Body of pancreas (tissue), 4 donors: ENCODE measurements around the gene SNRNP70. TPM values are rescaled to one million over a fixed set of nuclear protein-coding genes. Genes with fewer than 3 reads are reported as not detected.

Experiments used
- ATAC-seq: fragments of 150-250 bp; one replicate; pipeline ENCODE4 v1.9.1; 2016
- DNase-seq, 4 donors: peaks; one replicate each; pipeline ENCODE4 v3.0.0-alpha.2; 2019
- H3K27ac ChIP-seq, 4 donors: fragments of 200-600 bp; sonication (generic); 1 replicate in 3 of 4; 2 replicates in 1 of 4; pipeline versions ENCODE4 v1.5.1 to v1.6.1; 2016 to 2019; ENCODE audit warnings: mild to moderate bottlenecking in 1 of 4, mixed read lengths in 1 of 4, moderate library complexity in 1 of 4
- H3K27me3 ChIP-seq, 2 donors: fragments of 200-600 bp; sonication (generic); one replicate each; pipeline ENCODE4 v1.6.0; 2016; ENCODE audit warnings: mild to moderate bottlenecking in 1 of 2
- H3K36me3 ChIP-seq, 2 donors: fragments of 200-600 bp; sonication (generic); replicated peaks in 1 of 2; 2 replicates each; pipeline ENCODE4 v1.5.1; 2016; ENCODE audit warnings: low read depth in 2 of 2; ENCODE audit not compliant: insufficient read depth in 1 of 2
- H3K4me1 ChIP-seq: fragments of 200-600 bp; sonication (generic); one replicate; pipeline ENCODE4 v1.6.0; 2016
- H3K4me3 ChIP-seq, 2 donors: fragments of 200-600 bp; sonication (generic); 1 replicate in 1 of 2; 2 replicates in 1 of 2; pipeline ENCODE4 v1.5.1; 2016 to 2019
- H3K9me3 ChIP-seq, 3 donors: fragments of 200-600 bp; sonication (generic); 1 replicate in 2 of 3; 2 replicates in 1 of 3; pipeline ENCODE4 v1.5.1; 2016
- CTCF ChIP-seq, 7 experiments: fragments of 450-650 bp in 4 of 7; fragments of 200-600 bp in 3 of 7; sonication (generic) in 3 of 7; IDR thresholded peaks; one replicate each; pipeline ENCODE4 v1.5.1; 2016 to 2019; ENCODE audit warnings: antibody characterized with exemption in 7 of 7
- POLR2A ChIP-seq, 3 donors: fragments of 450-650 bp; IDR thresholded peaks; one replicate each; pipeline ENCODE4 v1.6.1; 2016; ENCODE audit warnings: antibody characterized with exemption in 3 of 3, mild to moderate bottlenecking in 2 of 3
- WGBS, 2 donors: methylation state at CpG; one replicate each; pipeline ENCODE4 v1.1.5; 2017; 5-methylcytosine and 5-hydroxymethylcytosine counted together
- intact Hi-C: fragments of 100-400 bp; cut with DNase I; formaldehyde crosslinking; loops from one replicate; pipeline ENCODE4 v1.15.1; 2023
- total RNA-seq, 2 donors: library from RNA; depleted of rRNA; stranded (reverse); fragments of >200 nt; gene quantifications; one replicate each; pipeline ENCODE4 v1.1.0, GENCODE V29; 2016

SNRNP70 gene
- total RNA-seq, 2 donors from 2014 or later = 199 to 588 TPM

GRCh38 chr19:49104229-49104864 is 19.1 kb downstream of the SNRNP70 start:
- WGBS, 2 donors = 83 to 90% methylated on average over 29 of the region's 30 CpGs
- no peak for TF ChIP-seq CTCF (IDR thresholded peaks at IDR 0.05)
- TF ChIP-seq POLR2A (IDR thresholded peaks at IDR 0.05) = no peak
- Histone ChIP-seq H3K4me1 (no peaks in the 10 kb centered on the region), H3K9me3 (no peaks in the 10 kb centered on the region), H3K36me3 (peaks cover 17 to 26% of the 10 kb centered on the region in 2 donors), H3K27me3 (no peaks in the 10 kb centered on the region), H3K4me3 (no peak overlapping the region), H3K27ac (no peak overlapping the region)
- no peak for ATAC-seq
- no peak for DNase-seq
- intact Hi-C loops = no loop called here

- Histone ChIP-seq H3K36me3 (peaks cover 7 to 14% of the 10 kb centered on the region in 2 donors), H3K27ac (no peak overlapping the region), H3K9me3 (no peaks in the 10 kb centered on the region), H3K4me1 (peaks cover 8% of the 10 kb centered on the region), H3K27me3 (no peaks in the 10 kb centered on the region), H3K4me3 (no peak overlapping the region)
- DNase-seq (peak; percentile 51 to 67 (median 55)), ATAC-seq (peak; percentile 60)
- WGBS, 2 donors = 49 to 62% methylated on average over 11 to 12 of the region's 12 CpGs
- TF ChIP-seq CTCF (IDR thresholded peaks at IDR 0.05) (peak; percentile 51 to 71 (median 63)), POLR2A (IDR thresholded peaks at IDR 0.05) (no peak)
- intact Hi-C loops = no loop called here
These were observed 21.4 kb downstream of the SNRNP70 start for GRCh38 chr19:49106648-49107135.

- ATAC-seq = no peak
These were observed 22.6 kb downstream of the SNRNP70 start for GRCh38 chr19:49107625-49108459.

GRCh38 chr19:49109051-49109450 is 23.8 kb downstream of the SNRNP70 start:
- Histone ChIP-seq H3K27ac (no peak overlapping the region), H3K36me3 (peaks cover 5 to 7% of the 10 kb centered on the region in 2 donors), H3K9me3 (no peaks in the 10 kb centered on the region), H3K4me3 (no peak overlapping the region), H3K4me1 (peaks cover 13% of the 10 kb centered on the region), H3K27me3 (no peaks in the 10 kb centered on the region)
- ATAC-seq = no peak
- DNase-seq = no peak
- no peak for TF ChIP-seq POLR2A (IDR thresholded peaks at IDR 0.05)
- TF ChIP-seq CTCF (IDR thresholded peaks at IDR 0.05) = no peak
- 79 to 87% methylated on average over 5 of the region's 5 CpGs for WGBS, 2 donors
- intact Hi-C loops = no loop called here

More at GRCh38 chr19:49107625-49108459, 22.6 kb downstream of the SNRNP70 start:
- peaks cover 6 to 7% of the 10 kb centered on the region in 2 donors for H3K36me3 ChIP-seq
- H3K4me3 ChIP-seq = no peak overlapping the region
- WGBS, 2 donors = 94 to 97% methylated on average over 86 to 93 of the region's 93 CpGs
- no peak overlapping the region for H3K27ac ChIP-seq
- no peak for TF ChIP-seq POLR2A (IDR thresholded peaks at IDR 0.05)
- TF ChIP-seq CTCF (IDR thresholded peaks at IDR 0.05) = no peak
- peaks cover 8% of the 10 kb centered on the region for H3K4me1 ChIP-seq
- H3K27me3 ChIP-seq = no peaks in the 10 kb centered on the region
- DNase-seq = no peak
- no peaks in the 10 kb centered on the region for H3K9me3 ChIP-seq
- intact Hi-C loops = no loop called here
